Superior temporal gyrus (tissue), 1 donor: ENCODE results near the gene CLCN6.

Experiments
- DNase-seq: peaks from one replicate; pipeline ENCODE4 v3.0.0-alpha.2; 2016; ENCODE audit errors: extremely low spot score

CLCN6 gene, protein sequence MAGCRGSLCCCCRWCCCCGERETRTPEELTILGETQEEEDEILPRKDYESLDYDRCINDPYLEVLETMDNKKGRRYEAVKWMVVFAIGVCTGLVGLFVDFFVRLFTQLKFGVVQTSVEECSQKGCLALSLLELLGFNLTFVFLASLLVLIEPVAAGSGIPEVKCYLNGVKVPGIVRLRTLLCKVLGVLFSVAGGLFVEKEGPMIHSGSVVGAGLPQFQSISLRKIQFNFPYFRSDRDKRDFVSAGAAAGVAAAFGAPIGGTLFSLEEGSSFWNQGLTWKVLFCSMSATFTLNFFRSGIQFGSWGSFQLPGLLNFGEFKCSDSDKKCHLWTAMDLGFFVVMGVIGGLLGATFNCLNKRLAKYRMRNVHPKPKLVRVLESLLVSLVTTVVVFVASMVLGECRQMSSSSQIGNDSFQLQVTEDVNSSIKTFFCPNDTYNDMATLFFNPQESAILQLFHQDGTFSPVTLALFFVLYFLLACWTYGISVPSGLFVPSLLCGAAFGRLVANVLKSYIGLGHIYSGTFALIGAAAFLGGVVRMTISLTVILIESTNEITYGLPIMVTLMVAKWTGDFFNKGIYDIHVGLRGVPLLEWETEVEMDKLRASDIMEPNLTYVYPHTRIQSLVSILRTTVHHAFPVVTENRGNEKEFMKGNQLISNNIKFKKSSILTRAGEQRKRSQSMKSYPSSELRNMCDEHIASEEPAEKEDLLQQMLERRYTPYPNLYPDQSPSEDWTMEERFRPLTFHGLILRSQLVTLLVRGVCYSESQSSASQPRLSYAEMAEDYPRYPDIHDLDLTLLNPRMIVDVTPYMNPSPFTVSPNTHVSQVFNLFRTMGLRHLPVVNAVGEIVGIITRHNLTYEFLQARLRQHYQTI

GRCh38 chr1:11805422-11806306 is at the start of gene CLCN6, which contains the start of gene MTHFR:
CLCN6 (plus strand) TSS chr1:11806191; CDS start chr1:11806263, 72 bp downstream.
MTHFR (minus strand) TSS chr1:11805964; CDS start chr1:11803116, 2,848 bp downstream.
- peak; percentile 98 for DNase-seq

DNA sequence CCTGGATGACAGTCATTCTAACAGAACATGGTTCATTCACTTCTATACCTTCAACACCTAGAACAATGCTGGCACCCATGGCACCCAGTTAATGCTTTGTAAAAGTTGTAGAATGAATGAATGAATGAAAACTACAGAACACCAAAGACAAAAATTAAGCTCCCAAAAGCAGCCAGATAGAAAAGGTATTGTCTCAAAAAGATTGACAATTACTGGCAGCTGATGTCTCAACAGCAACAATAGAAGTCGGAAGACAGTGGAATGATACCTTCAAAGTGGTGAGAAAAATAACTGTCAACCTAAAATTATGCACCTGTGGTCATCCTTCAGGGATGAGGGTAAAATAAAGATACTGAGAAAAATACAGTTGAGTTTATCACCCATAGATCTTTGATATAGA is 48.9 kb upstream of the CLCN6 start:
- no peak for DNase-seq

- no peak for DNase-seq
These were observed 46.2 kb upstream of the CLCN6 start for GRCh38 chr1:11759791-11760190.

GRCh38 chr1:11761285-11761684 is 44.7 kb upstream of the CLCN6 start:
- DNase-seq, result no peak

DNA sequence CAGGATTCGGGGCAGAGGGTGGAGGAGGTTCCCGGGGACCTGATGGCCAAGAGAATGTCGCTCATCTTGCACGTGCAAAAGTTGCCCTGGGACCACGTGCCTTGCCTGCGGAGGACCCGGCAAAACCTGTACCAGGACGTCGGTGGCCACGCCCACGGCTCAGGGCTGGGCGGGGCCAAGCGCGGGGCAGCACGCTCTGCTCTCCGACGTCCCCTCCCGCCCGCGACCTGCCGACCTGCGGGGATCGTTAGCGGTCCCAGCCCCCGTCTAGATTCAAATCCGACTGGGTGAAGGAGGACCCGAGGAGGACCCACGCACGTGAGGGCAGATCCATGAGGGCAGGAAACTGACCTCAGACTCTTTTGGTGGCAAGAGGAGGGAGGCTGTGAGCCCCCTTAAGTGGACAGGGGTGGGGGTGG is 44.0 kb upstream of the CLCN6 start, which contains the start of gene C1orf167:
Gene C1orf167, plus strand, starts transcription at position 206 of the 419 bp plus-strand sequence. CDS start 2,208 bp downstream, outside the sequence.
- DNase-seq, result no peak

DNA sequence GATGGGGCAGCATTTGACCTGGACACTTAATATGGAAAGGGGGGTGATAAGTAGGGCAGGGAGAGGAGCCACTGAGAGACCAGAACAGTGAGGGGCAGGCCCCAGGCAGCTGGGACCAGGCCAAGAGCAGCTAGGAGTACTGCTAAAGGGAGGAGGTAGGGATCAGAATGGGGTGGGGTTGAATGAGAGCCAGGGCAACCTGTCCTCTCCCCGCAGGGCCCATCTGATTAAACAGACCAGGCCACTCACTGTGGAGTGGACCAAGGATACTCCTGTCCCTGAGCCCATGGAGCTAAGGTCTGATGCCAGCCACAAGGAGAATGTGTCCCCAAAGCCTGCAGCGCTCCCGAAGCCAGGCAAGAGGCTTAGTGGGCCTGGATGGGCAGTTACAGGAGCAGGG is 41.9 kb upstream of the CLCN6 start:
- DNase-seq, result no peak

DNA sequence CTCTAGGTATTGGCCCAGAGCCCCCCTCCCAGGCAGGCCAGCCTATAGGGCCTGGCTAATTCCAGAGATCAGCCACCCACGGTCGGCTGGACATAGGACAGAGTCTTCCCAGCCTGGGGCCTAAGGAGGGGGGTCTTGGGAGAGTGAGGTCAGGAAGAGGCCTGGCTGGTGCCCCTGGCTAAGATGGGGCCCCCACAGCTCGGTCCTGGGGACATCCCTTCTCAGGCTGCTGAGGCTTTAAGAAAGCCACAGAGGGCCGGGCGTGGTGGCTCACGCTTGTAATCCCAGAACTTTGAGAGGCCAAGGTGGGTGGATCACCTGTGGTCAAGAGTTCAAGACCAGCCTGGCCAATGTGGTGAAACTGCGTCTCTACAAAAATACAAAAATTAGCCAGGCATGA is 41.5 kb upstream of the CLCN6 start:
- DNase-seq, result no peak

- no peak for DNase-seq
These were observed 40.1 kb upstream of the CLCN6 start for GRCh38 chr1:11765661-11766428.

GRCh38 chr1:11766429-11766776 is 39.6 kb upstream of the CLCN6 start:
- DNase-seq, result no peak

DNA sequence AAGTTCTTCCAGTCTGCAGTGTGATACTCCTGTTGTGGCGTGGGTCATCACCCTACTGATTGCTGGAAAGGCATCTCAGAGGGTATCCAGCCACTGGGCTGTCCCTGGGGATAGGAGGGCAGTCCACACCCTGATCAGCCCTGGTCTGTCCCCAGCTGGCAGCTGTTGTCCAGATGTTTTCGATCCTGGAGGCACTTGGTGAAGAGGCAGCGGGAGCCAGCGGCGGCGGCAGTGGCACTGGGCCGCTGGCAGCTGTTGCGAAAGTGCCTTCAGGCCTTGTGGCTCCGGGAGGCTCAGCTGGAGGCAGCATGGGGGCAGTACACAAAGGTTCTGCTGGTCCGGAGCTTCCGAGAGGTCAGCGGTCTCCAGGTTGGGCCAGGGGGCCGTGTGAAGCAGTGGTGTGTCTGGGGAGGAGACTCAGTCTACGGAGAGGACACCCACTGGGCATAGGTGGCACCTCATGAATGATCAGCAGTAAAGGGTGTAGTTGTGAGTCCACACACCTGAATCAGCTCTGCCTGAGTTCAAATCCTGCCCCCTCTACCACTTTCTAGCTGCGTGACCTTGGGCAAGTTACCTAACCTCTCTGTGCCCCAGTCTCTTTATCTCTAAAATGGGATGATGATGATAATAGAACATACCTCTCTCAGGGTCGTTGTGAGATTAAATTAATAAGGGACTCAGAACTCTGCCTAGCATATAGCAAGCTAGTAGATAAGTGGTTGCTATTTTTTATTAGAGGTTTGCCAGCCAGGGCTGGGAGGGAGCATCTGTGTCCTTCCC is 37.9 kb upstream of the CLCN6 start:
- DNase-seq, result no peak

GRCh38 chr1:11768821-11769220 is 37.2 kb upstream of the CLCN6 start:
- no peak for DNase-seq

- no peak for DNase-seq
These were observed 36.7 kb upstream of the CLCN6 start for GRCh38 chr1:11769274-11769673.

- DNase-seq, result no peak
These were observed 36.0 kb upstream of the CLCN6 start for GRCh38 chr1:11770011-11770410.

DNA sequence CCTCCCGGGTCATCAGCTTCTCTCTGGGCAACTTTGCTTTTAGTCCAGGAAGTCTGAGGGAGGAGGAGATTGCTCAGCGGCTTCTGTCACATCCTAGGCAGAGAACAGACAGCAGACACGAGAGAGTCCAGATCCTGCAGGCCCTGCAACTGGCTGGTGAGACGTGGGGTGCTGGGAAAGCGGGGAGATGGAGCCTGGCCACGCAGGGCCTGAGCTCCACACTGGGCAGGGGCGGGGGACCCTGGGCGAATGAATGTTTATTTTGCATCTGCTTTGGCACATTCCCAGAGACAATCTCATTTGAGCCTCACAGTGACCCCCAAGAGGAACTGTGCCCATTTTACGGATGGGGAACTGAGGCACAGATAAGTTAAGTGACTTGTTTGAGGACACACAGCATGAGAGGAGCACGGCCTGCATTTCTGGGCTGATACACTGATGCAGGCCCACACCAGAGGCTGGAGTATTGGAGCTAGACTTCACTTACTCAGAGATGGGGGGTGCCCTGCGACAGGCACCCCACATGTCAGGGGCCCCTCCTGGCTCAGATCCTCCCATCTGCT is 34.4 kb upstream of the CLCN6 start:
- no peak for DNase-seq

GRCh38 chr1:11772458-11772857 is 33.5 kb upstream of the CLCN6 start:
- no peak for DNase-seq

DNA sequence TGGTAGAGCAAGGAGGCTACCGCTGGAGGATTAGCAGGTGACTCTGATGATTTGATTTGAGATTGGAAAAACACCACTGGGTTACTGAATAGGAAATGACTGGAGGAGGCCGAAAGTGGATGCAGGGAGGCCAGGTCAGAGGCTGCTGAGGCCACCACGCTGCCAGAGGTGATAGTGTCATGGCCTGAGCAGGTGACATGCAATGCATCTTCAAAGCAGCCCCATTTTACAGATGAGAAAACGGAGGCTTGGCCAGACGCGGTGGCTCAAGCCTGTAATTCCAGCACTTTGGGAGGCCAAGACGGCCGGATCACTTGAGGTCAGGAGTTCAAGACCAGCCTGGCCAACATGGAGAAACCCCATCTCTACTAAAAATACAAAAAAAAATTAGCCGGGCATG is 31.2 kb upstream of the CLCN6 start:
- no peak for DNase-seq

DNA sequence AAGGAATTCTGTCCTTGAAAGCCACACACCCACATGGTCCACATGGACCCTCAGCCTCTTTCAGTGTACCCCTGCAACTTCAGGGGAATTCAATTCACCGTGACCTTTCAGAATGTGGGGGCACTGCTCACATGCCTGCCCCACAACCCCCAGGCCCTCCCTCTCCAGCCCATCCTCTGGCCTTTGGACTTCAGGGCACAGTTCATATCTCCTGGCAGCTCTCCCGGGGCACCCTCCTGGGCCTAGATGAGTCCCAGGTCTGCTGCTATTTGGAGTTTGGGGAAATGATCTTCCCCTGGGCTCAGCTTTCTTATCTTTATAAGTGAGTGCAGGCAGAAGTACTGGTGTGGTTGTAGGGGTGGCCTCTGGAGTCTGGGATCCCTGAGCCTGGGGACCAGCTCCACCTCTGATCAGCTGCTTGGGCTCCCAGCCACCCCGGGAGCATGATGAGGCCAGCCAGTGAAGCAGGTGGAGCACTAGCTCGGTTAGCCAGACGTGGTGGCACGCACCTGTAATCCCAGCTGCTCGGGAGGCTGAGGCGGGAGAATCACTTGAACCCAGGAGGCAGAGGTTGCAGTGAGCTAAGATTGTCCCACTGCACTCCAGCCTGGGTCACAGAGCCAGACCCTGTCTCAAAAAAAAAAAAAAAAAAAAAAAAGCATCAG is 28.2 kb upstream of the CLCN6 start:
- no peak for DNase-seq

- no peak for DNase-seq
These were observed 27.7 kb upstream of the CLCN6 start for GRCh38 chr1:11778336-11778735.
